Measurements from ENCODE around the gene SYDE2. TPM values are rescaled to one million over a fixed set of nuclear protein-coding genes. Genes with fewer than 3 reads are reported as not detected.

SYDE2 gene
- total and polyA plus RNA-seq, 2 donors (not counting 1 experiment from before 2014, with no cell fraction given): 0.25 to 0.89 TPM

DNA sequence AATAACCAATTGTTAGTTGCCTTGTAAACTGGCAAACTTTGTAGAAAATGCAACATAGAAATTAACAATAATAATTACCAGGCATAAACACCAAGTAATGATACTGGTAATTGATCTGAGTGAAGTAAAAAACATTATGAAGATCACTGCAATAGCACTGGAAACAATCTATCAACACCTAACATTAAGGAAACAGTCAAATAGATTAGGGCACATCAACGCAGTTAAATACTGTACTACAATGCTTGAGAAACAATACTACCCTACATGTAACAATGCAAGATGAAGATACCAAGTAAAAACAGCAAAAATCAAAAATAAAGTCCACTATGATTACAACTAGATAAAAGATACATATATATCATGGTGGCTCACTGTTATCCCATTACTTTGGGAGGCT lies 16.6 kb downstream of the SYDE2 start:
- peaks cover 2% of the 10 kb centered on the region for H3K4me1 Mint-ChIP-seq
- WGBS (ENCODE audit: insufficient coverage): 100% methylated on average over 1 of the region's 1 CpG
- H3K9ac ChIP-seq (ENCODE audit: low read length): no peak overlapping the region
- H3K79me2 ChIP-seq (ENCODE audit: control insufficient read depth, insufficient read depth, low read length): no peaks in the 10 kb centered on the region
- DNase-seq: no peak
- POLR2A ChIA-PET: no interaction called here
- TF ChIP-seq, protein P1, sequence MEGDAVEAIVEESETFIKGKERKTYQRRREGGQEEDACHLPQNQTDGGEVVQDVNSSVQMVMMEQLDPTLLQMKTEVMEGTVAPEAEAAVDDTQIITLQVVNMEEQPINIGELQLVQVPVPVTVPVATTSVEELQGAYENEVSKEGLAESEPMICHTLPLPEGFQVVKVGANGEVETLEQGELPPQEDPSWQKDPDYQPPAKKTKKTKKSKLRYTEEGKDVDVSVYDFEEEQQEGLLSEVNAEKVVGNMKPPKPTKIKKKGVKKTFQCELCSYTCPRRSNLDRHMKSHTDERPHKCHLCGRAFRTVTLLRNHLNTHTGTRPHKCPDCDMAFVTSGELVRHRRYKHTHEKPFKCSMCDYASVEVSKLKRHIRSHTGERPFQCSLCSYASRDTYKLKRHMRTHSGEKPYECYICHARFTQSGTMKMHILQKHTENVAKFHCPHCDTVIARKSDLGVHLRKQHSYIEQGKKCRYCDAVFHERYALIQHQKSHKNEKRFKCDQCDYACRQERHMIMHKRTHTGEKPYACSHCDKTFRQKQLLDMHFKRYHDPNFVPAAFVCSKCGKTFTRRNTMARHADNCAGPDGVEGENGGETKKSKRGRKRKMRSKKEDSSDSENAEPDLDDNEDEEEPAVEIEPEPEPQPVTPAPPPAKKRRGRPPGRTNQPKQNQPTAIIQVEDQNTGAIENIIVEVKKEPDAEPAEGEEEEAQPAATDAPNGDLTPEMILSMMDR (IDR thresholded peaks at IDR 0.05): no peak
- no peak for TF ChIP-seq EZH2 (IDR thresholded peaks at IDR 0.05; ENCODE audit: borderline replicate concordance, insufficient read depth, low read depth, low read length, poor library complexity, severe bottlenecking)
- H3K4me1 ChIP-seq (ENCODE audit: control insufficient read depth in 2 of 2, insufficient read depth in 2 of 2, low read length in 2 of 2): no peaks in the 10 kb centered on the region
- no peaks in the 10 kb centered on the region for H3K27me3 ChIP-seq (replicated peaks in 1 of 4; ENCODE audit: control extremely low read depth in 1 of 4, control insufficient read depth in 3 of 4, insufficient read depth in 4 of 4, low read length in 3 of 4)
- no peak overlapping the region for H3K4me3 Mint-ChIP-seq
- no peak overlapping the region for H3K4me3 ChIP-seq (ENCODE audit: control extremely low read depth in 1 of 5, extremely low read depth in 1 of 5, insufficient read depth in 1 of 5, low read depth in 2 of 5, low read length in 4 of 5)
- H3K9me3 Mint-ChIP-seq (ENCODE audit: insufficient read depth): no peaks in the 10 kb centered on the region
- intact Hi-C loops (cut with micrococcal nuclease): no loop called here
- no peak overlapping the region for H3K4me2 ChIP-seq (replicated peaks; ENCODE audit: low read depth, low read length, poor library complexity, severe bottlenecking)
- no peaks in the 10 kb centered on the region for H4K20me1 ChIP-seq (ENCODE audit: control insufficient read depth, insufficient read depth, low read length, poor library complexity, severe bottlenecking)
- no peak overlapping the region for H3K27ac ChIP-seq (ENCODE audit: low read length in 2 of 2)
- no peak overlapping the region for H2AFZ ChIP-seq (ENCODE audit: insufficient read depth, low read depth, low read length, poor library complexity, severe bottlenecking)
- CTCF ChIA-PET: no interaction called here
- no peaks in the 10 kb centered on the region for H3K9me3 ChIP-seq (ENCODE audit: control extremely low read depth in 1 of 3, control insufficient read depth in 2 of 3, insufficient read depth in 1 of 3, low read length in 2 of 3)
- no peak for ATAC-seq (ENCODE audit: low read depth)
- no peak overlapping the region for H3K27ac Mint-ChIP-seq
- H3K36me3 ChIP-seq (replicated peaks in 1 of 2; ENCODE audit: control extremely low read depth in 1 of 2, control insufficient read depth in 1 of 2, extremely low read depth in 1 of 2, insufficient read depth in 2 of 2, low read length in 1 of 2): no peaks in the 10 kb centered on the region
- no peaks in the 10 kb centered on the region for H3K27me3 Mint-ChIP-seq

DNA sequence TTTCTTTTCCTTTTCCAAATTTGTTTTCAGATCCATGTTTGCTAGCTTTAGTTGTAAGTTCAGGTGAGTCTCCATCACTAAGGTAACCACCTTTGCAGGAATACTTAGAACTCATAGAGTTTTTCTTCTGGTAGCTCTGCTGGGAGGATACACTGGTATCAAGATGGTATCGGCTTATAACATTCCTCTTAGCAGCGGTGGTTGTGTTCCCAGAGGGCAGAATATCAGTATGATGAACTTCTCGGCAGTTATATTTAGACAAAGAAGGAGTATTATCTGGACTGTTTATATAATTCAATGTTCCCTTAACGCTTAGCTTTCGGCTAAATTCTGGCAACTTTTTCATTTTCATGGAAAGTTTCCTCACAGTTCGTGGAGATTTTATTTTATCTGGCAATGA lies 18.1 kb downstream of the SYDE2 start:
- TF ChIP-seq, protein P1 (IDR thresholded peaks at IDR 0.05): no peak
- no peak for TF ChIP-seq EZH2 (IDR thresholded peaks at IDR 0.05; ENCODE audit: borderline replicate concordance, insufficient read depth, low read depth, low read length, poor library complexity, severe bottlenecking)
- DNase-seq: no peak
- Mint-ChIP-seq H3K9me3 (ENCODE audit: insufficient read depth) (no peaks in the 10 kb centered on the region), H3K4me3 (no peak overlapping the region), H3K27me3 (no peaks in the 10 kb centered on the region), H3K4me1 (peaks cover 2% of the 10 kb centered on the region), H3K27ac (no peak overlapping the region)
- Histone ChIP-seq H3K4me2 (replicated peaks; ENCODE audit: low read depth, low read length, poor library complexity, severe bottlenecking) (no peak overlapping the region), H3K9me3 (ENCODE audit: control extremely low read depth in 1 of 3, control insufficient read depth in 2 of 3, insufficient read depth in 1 of 3, low read length in 2 of 3) (no peaks in the 10 kb centered on the region), H2AFZ (ENCODE audit: insufficient read depth, low read depth, low read length, poor library complexity, severe bottlenecking) (no peak overlapping the region), H3K4me3 (ENCODE audit: control extremely low read depth in 1 of 5, extremely low read depth in 1 of 5, insufficient read depth in 1 of 5, low read depth in 2 of 5, low read length in 4 of 5) (no peak overlapping the region), H4K20me1 (ENCODE audit: control insufficient read depth, insufficient read depth, low read length, poor library complexity, severe bottlenecking) (no peaks in the 10 kb centered on the region), H3K4me1 (ENCODE audit: control insufficient read depth in 2 of 2, insufficient read depth in 2 of 2, low read length in 2 of 2) (no peaks in the 10 kb centered on the region), H3K79me2 (ENCODE audit: control insufficient read depth, insufficient read depth, low read length) (no peaks in the 10 kb centered on the region), H3K9ac (ENCODE audit: low read length) (no peak overlapping the region), H3K36me3 (replicated peaks in 1 of 2; ENCODE audit: control extremely low read depth in 1 of 2, control insufficient read depth in 1 of 2, extremely low read depth in 1 of 2, insufficient read depth in 2 of 2, low read length in 1 of 2) (no peaks in the 10 kb centered on the region), H3K27ac (ENCODE audit: low read length in 2 of 2) (no peak overlapping the region), H3K27me3 (replicated peaks in 1 of 4; ENCODE audit: control extremely low read depth in 1 of 4, control insufficient read depth in 3 of 4, insufficient read depth in 4 of 4, low read length in 3 of 4) (no peaks in the 10 kb centered on the region)
- WGBS (ENCODE audit: insufficient coverage): no CpG with 5 or more reads among the region's 6 CpGs
- intact Hi-C loops (cut with micrococcal nuclease): no loop called here
- CTCF ChIA-PET: no interaction called here
- POLR2A ChIA-PET: no interaction called here
- ATAC-seq (ENCODE audit: low read depth): no peak

Measured in B cell (primary cell).